GM19351 (cell line): ENCODE measurements around the gene ALG2.

Source experiments
- ATAC-seq: cut with Tn5 transposase; IDR thresholded peaks from one replicate; pipeline ENCODE4 v1.9.1; 2021; ENCODE audit warnings: mild to moderate bottlenecking, moderate library complexity; ENCODE audit not compliant: unreplicated experiment

The ALG2 gene

GRCh38 chr9:99173570-99174504, 47.9 kb downstream of the ALG2 start:
- peak; percentile 75 for ATAC-seq

GRCh38 chr9:99172124-99173091, 49.3 kb downstream of the ALG2 start:
- no peak for ATAC-seq

- no peak for ATAC-seq
Measured at GRCh38 chr9:99171225-99172123, 50.3 kb downstream of the ALG2 start.

- ATAC-seq, result no peak
Measured at GRCh38 chr9:99169982-99170761, 51.6 kb downstream of the ALG2 start.

GRCh38 chr9:99169086-99169485, 52.7 kb downstream of the ALG2 start:
- no peak for ATAC-seq

GRCh38 chr9:99167694-99168093, 54.0 kb downstream of the ALG2 start:
- peak; percentile 68 for ATAC-seq

GRCh38 chr9:99167119-99167518, 54.6 kb downstream of the ALG2 start:
- ATAC-seq, result no peak
